GM18870 (cell line): Measurements from ENCODE around the gene ZMYND8.

Experiments
- ATAC-seq: cut with Tn5 transposase; IDR thresholded peaks from one replicate; pipeline ENCODE4 v1.9.1; 2021; ENCODE audit warnings: moderate library complexity; ENCODE audit not compliant: unreplicated experiment

ZMYND8 gene

DNA sequence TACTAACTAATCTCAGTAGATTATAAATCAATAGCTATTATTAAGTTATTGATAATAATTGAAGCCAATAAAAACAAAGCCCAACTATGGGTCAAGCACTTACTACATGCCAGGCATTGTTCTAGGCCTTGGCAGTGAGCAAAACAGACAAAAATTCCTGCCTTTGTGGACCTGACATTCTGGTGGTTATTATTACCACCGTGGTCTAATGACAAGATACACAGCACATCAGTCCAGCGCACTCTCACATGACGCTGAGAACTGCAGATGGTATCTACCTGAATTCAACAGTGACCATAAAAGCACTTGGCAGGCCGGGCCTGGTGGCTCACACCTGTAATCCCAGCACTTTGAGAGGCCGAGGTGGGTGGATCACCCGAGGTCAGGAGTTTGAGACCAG, 121.4 kb downstream of the ZMYND8 start:
- ATAC-seq, result no peak

GRCh38 chr20:47233333-47234188, 122.9 kb downstream of the ZMYND8 start:
- ATAC-seq, result no peak

DNA sequence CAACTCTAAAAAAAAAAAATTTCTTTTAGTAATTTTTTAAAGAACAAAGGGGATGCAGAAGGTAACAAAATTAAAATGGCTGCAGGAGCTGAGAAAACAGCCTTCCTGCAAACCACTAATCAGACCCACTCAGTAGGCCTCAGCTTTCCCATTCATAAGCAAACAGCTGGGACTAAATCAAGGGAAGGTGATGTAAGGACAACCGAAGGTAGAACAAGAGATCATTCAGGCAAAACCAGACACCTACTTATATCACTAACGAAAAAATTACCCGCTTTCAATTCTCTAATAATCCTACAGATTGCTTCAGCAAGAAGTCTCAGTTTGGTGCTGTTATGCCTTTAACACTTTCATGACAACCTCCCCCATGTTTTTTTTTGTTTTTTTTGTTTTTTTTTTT, 124.0 kb downstream of the ZMYND8 start:
- no peak for ATAC-seq

DNA sequence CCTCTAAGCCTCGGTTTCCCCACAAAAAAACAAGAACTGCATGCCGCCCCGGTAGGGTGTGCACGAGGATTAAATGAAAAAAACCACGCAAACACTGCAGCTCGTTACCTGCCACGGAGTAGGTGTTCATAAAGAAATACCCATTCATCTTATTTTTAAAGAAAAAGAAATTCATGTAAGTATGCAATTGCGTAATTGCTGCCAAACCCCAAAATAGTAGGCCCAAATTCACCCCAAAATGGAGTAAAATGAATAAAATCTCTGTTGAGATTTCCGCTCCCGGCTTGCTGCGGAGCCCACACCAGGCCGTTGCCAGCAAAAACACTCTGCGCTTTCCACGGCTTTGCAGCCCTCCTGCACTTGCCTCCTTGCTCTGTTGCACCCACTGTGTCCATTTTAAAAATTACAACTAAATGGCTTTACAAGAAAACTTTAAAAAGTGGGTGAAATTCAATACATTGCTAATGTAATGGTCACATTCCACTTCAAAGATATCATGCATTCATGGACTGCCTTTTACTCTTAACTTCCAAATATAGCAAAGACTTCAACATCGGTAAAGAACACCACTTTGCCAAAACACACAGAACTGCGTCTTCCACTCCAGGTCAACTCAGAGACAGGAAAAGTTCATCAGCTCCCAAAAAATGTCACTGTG, 125.0 kb downstream of the ZMYND8 start:
- no peak for ATAC-seq

DNA sequence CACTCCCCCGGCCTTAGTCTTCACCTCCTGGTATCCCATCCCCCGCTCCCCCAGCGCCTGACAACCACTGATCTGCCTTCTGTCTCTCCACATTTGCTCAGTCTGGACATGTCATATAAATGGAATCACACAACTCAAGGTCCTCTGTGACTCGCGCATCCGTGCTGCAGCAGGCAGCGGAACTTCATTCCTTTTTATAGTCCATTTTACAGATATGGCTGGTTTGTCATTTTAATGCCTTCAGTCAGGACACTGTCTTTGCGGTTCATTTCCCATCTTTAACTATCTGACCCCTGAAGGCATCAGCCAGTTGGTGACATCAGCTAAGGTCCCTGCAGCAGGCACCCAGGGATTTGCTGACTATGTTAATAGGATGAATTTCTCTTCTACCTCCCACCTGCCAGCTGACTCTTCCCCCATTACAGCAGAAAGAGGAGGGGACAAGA, 125.7 kb downstream of the ZMYND8 start:
- ATAC-seq, result no peak

- no peak for ATAC-seq
These were observed 127.8 kb downstream of the ZMYND8 start for GRCh38 chr20:47228654-47229053.

GRCh38 chr20:47227576-47227975, 128.9 kb downstream of the ZMYND8 start:
- no peak for ATAC-seq

- ATAC-seq, result no peak
These were observed 129.4 kb downstream of the ZMYND8 start for GRCh38 chr20:47227119-47227518.

DNA sequence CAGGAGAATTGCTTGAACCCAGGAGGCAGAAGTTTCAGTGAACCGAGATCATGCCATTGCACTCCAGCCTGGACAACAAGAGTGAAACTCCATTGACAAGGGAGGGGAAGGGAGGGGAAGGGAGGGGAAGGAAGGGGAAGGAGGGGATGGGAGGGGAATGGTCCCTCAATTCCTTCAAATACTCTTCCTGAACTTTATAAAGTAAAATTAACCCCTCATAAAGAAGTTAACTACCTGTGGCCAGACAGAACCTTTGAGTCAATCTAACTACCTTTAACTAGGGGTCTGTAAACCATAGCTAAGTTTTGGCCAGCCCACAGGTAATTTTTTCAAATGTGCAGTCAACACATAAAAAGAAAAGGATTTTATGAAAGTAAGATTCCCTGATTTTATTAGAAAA, 131.0 kb downstream of the ZMYND8 start:
- no peak for ATAC-seq

- ATAC-seq, result no peak
These were observed 131.6 kb downstream of the ZMYND8 start for GRCh38 chr20:47224857-47225256.

DNA sequence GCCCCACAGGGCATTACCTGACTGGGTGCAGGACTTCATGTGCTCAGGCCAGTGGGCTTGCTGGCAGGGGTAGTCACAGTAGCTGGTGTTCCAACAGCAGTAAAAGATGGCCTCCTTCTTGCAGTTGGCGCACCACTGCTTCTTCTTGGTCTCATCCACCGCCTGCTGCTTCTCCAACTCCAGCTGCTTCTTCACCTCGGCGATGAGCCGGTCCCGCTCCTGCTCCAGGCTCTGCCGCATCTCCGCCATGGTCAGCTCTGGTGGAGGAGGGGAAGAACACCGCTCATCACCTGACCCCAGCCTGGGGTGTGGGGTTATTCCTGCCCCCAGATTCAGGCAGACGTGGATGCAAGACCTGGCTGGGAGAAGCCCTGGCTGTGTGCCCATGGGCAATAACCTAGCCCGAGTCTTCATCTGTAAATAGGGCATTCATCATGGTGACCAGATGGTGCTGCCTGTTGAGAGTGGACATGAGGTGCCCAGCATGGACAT, 132.2 kb downstream of the ZMYND8 start:
- ATAC-seq, result no peak

DNA sequence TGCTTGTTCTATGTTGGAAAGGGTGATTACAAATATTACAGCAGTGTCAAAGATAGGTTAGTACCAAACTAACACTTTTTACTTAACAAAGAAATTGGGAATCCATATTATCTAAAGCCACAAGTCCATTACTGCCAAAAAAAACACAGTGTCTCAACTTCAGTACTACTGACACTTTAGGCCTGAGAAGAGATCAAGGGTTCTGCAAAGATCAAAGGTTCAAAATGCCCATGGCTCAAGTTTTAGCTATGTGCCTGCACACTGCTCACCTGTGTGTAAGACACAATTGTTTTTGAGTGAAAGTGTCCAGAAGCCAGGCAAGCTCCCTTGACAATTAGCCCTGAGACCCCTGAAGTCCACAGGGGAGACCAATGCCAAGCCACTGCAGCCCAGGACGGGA, 132.6 kb downstream of the ZMYND8 start:
- ATAC-seq, result no peak

DNA sequence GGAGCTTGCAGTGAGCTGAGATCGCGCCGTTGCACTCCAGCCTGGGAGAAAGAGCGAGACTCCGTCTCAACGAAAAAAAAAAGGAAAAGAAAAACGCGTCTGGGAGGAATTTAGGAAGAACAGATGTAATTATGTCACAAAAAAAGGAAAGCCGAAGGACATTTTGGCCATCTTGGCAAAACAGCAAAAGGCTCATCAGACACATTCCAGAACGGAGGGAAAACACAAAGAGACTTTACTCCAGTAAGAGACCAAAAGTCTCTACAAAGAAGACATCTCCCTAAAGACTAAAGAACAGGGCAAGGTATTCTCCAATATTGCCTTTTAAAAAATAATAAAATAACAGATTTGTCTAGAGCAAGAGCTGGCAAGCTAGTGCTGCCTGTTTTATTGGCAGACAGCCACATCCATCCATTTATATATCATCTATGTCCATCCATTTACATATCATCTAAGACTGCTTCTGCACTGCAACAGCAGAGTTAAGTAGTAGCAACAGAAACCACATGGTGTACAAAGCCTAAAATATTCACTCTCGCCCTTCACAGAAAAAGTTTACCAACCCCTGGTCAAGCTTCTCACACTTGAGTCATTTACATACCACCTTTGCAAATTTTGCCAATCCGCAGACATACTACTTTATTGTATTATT, 133.9 kb downstream of the ZMYND8 start:
- no peak for ATAC-seq

GRCh38 chr20:47221036-47221625, 135.4 kb downstream of the ZMYND8 start:
- ATAC-seq, result no peak

GRCh38 chr20:47220161-47220582, 136.3 kb downstream of the ZMYND8 start:
- no peak for ATAC-seq

GRCh38 chr20:47217482-47218446, 138.7 kb downstream of the ZMYND8 start:
- no peak for ATAC-seq

DNA sequence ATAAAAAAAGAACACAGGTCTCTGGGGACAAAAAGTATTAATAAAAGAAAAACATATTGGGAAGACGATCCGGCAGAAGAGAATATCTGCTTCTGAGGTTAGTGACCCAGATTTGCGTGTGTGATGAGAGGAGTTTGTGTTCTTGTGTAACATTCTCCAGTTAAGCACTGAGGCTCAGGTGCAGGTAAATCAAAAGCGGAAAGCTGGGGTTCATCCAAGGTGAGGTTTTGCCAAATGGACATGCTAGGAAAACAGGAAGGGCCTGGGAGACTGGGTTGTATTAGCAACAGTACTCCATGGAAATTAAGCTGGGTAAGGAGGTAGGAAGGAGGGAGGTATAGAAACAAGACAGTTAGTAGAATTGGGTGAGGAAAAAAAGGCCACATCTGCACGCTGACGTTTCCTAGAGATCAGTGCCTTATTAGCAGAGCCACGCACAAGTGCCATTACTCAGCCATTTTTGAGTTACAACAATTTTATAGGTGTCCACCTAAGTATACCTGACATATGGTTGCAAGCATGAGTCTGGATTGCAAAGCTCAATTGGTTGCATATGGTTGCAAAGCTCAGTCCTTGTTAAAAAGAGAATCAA, 139.6 kb downstream of the ZMYND8 start:
- no peak for ATAC-seq

DNA sequence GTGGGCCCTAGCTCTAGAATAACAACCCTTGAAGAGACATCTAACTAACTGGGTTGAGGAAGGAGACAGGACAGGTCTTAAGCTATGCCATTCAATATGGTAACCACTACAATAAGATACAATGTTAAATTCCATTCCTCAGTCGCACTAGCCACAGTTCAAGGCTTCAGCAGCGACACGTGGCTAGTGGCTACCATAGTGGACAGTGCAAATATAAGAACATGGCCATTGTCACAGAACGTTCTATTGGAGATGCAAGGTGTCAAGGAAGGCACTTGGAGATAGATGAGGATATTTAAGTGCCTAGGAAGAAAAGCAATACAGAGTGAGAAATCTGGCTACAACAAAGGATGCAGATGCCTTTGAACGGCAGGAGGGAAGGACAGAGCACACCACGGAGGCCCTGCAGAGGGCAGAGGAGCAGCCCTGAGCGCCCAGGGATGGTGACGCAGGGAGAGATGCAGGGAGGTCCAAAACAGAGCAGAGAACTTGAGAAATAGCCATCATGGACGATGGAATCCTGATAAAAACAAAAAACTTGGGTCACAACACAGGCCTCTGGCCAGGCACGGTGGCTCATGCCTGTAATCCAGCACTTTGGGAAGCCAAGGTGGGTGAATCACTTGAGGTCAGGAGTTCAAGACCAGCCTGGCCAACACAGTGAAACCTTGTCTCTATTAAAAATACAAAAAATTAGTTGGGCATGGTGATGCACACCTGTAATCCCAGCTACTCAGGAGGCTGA, 140.7 kb downstream of the ZMYND8 start:
- no peak for ATAC-seq

DNA sequence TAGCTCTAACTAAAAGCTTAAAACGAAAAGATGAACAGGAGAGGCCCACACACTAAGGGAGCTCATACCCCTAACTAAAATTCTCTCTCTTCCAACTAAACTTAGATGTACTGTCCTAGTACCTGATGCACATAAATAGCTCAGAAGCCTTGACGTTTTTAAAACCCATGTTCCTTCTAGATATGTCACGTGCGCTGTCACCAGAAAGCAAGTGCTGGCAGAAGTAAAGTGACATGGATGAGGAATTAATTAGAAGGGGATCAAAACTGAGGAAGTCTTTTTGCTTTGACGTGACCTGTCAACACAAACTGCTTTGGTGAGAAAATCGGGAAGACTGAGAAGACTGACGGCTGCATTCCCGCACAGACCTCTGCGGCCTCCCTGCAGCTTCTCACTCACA, 142.5 kb downstream of the ZMYND8 start:
- no peak for ATAC-seq
